Measurements from ENCODE around the gene BMI1.

- TF ChIP-seq POLR2A (IDR thresholded peaks at IDR 0.05), result no peak
- TF ChIP-seq CTCF (IDR thresholded peaks at IDR 0.05), result no peak
Observed at GRCh38 chr10:22333167-22333974, 12.5 kb downstream of the BMI1 start.

Data from esophagus squamous epithelium (tissue), 4 donors.